Measurements from ENCODE around the gene MCCC1.
A peak's percentile ranks its signal among the peaks of the same experiment; 100 is the strongest.
"Not testable (repeated sequence)": the region's sequence is repeated elsewhere in the genome, so short reads cannot be mapped to it uniquely, and the experiment has no call there.

Gene MCCC1

GRCh38 chr3:183099026-183099837 is at the start of gene MCCC1:
TSS of gene MCCC1 (minus strand) at chr3:183099496. CDS start at chr3:183099440, 56 bp downstream.
- peak; percentile 98 for DNase-seq (ENCODE audit: low read depth)

- DNase-seq (ENCODE audit: low read depth): peak; percentile 80
Measured at GRCh38 chr3:183148056-183148455, 48.8 kb upstream of the MCCC1 start.

GRCh38 chr3:183144363-183144762 is 45.1 kb upstream of the MCCC1 start:
- DNase-seq (ENCODE audit: low read depth): no peak

- no peak for DNase-seq (ENCODE audit: low read depth)
Measured at GRCh38 chr3:183142199-183142598, 42.9 kb upstream of the MCCC1 start.

- DNase-seq (ENCODE audit: low read depth): no peak
Measured at GRCh38 chr3:183134844-183135243, 35.5 kb upstream of the MCCC1 start.

GRCh38 chr3:183132409-183132808 is 33.1 kb upstream of the MCCC1 start:
- no peak for DNase-seq (ENCODE audit: low read depth)

- no peak for DNase-seq (ENCODE audit: low read depth)
Measured at GRCh38 chr3:183131735-183132134, 32.4 kb upstream of the MCCC1 start.

GRCh38 chr3:183131186-183131725 is 32.0 kb upstream of the MCCC1 start:
- DNase-seq (ENCODE audit: low read depth): no peak

GRCh38 chr3:183129243-183129642 is 29.9 kb upstream of the MCCC1 start:
- no peak for DNase-seq (ENCODE audit: low read depth)

- no peak for DNase-seq (ENCODE audit: low read depth)
Measured at GRCh38 chr3:183128709-183129108, 29.4 kb upstream of the MCCC1 start.

GRCh38 chr3:183123891-183124290 is 24.6 kb upstream of the MCCC1 start:
- DNase-seq (ENCODE audit: low read depth): peak; percentile 34

- DNase-seq (ENCODE audit: low read depth): peak; percentile 57
Measured at GRCh38 chr3:183122257-183122932, 23.1 kb upstream of the MCCC1 start.

GRCh38 chr3:183120538-183121215 is 21.4 kb upstream of the MCCC1 start:
- DNase-seq (ENCODE audit: low read depth): no peak

- DNase-seq (ENCODE audit: low read depth): no peak
Measured at GRCh38 chr3:183117056-183117455, 17.8 kb upstream of the MCCC1 start.

- DNase-seq (ENCODE audit: low read depth): no peak
Measured at GRCh38 chr3:183116025-183116614, 16.8 kb upstream of the MCCC1 start.

GRCh38 chr3:183114384-183115178 is 15.3 kb upstream of the MCCC1 start:
- DNase-seq (ENCODE audit: low read depth): no peak

- DNase-seq (ENCODE audit: low read depth): not testable (repeated sequence)
Measured at GRCh38 chr3:183109847-183110246, 10.6 kb upstream of the MCCC1 start.

- DNase-seq (ENCODE audit: low read depth): no peak
Measured at GRCh38 chr3:183108470-183108869, 9.2 kb upstream of the MCCC1 start.

GRCh38 chr3:183108001-183108449 is 8.7 kb upstream of the MCCC1 start:
- no peak for DNase-seq (ENCODE audit: low read depth)

- not testable (repeated sequence) for DNase-seq (ENCODE audit: low read depth)
Measured at GRCh38 chr3:183107372-183107771, 8.1 kb upstream of the MCCC1 start.

- DNase-seq (ENCODE audit: low read depth): no peak
Measured at GRCh38 chr3:183106635-183107034, 7.3 kb upstream of the MCCC1 start.

Data from fibroblast of gingiva (primary cell).